ENCODE results near the gene XKR7. TPM values are rescaled to one million over a fixed set of nuclear protein-coding genes. Genes with fewer than 3 reads are reported as not detected.

XKR7 gene
- total RNA-seq, 4 donors from 2014 or later, result 0.10 TPM; not detected in 3

DNA sequence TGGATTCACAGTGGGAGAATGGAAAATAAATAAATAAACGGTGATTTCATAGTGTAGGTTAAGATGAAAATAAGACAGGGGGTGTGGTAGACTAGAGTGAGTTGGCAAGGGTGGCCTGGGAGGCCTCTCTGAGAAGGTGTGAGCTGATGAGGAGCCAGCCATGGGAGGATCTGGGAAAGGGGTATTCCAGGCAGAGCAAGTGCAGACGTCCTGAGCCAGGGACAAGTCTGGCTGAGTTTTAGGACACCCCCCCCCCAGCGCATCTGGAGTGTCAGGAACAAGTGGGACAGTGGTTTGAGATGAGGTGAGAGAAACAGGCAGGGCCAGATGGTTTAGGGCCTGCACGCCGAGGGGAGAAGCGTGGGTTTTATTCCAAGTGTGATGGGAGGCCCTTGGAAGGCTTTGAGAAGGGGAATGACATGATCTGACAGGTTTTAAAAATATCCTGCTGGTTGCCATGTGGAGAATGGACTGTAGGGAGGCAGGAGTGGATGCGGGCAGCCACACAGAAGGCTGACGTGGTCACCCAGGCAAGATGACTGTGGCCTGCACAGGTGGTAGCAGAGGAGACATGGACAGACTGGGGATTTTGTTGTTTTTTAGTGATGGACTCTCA is 21.2 kb downstream of the XKR7 start:
- H3K27me3 ChIP-seq, result no peaks in the 10 kb centered on the region
- no peaks in the 10 kb centered on the region for H3K9me3 ChIP-seq
- WGBS, 2 donors, result 74 to 78% methylated on average over 8 of the region's 8 CpGs
- no peaks in the 10 kb centered on the region for H3K4me1 ChIP-seq
- no peak for DNase-seq
- intact Hi-C loops (cut with DNase I), result no loop called here
- no peak overlapping the region for H3K27ac ChIP-seq
- no peak overlapping the region for H3K4me3 ChIP-seq (replicated peaks in 1 of 3)
- H3K36me3 ChIP-seq, result no peaks in the 10 kb centered on the region
- TF ChIP-seq POLR2A (IDR thresholded peaks at IDR 0.05), result no peak
- TF ChIP-seq CTCF (IDR thresholded peaks at IDR 0.05), result no peak

DNA sequence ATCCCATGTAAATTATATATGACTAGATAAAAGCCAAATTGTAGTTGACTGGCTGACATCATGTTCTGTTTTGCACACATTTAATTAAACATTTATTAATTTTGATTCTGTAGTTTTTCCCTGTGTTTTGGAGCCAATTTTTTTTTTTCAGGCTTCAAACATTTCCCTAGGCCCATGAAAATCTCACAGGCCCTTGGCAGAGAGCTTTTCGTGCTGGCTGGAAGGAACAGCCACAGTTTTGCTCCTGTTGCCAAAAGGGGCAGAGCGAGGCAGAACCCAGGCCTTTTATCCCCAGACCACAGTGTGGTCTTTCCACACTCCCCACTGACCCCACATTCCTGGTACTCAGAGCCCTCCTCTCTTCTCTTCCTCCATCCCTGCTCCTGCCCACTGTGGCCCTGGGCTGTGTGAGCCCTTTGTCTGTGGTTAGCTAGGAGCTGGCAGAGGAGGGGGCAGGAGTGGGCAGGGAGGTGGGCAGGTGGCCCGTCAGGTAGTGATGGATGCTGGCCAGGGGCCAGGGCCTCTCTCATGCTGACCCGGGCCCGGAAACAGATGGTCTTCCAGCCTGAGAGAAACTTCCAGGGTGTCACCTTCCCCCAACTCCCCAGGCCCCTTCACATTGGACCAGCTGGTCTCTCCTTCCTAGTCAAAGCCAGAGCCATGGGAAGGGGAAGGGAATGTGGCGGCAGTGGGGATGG is 22.8 kb downstream of the XKR7 start:
- no peaks in the 10 kb centered on the region for H3K4me1 ChIP-seq
- TF ChIP-seq POLR2A (IDR thresholded peaks at IDR 0.05) (no peak), CTCF (IDR thresholded peaks at IDR 0.05) (no peak)
- no peak overlapping the region for H3K4me3 ChIP-seq (replicated peaks in 1 of 3)
- H3K9me3 ChIP-seq, result no peaks in the 10 kb centered on the region
- WGBS, 2 donors, result 60 to 69% methylated on average over 6 of the region's 6 CpGs
- H3K27ac ChIP-seq, result no peak overlapping the region
- peaks cover 4% of the 10 kb centered on the region for H3K27me3 ChIP-seq
- no peak for DNase-seq
- intact Hi-C loops (cut with DNase I), result no loop called here
- no peaks in the 10 kb centered on the region for H3K36me3 ChIP-seq

DNA sequence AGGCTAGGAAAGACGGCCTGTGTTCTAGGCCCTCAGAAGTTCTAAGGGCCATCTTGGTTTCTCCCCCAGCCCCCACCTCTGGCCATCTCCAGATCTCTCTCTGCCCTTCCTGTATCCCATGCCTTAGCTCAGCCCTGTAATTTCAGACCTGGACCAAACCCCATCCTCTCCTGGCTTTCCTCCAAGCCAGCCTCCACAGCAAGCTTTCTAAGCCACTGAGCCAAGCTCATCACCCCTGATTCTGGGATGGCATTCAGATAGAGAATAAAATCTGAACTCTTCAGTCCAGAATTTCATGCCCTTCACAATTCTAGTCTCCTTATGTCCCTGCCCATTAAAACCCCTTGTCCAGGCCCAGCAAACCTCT is 23.4 kb downstream of the XKR7 start:
- H3K27me3 ChIP-seq, result peaks cover 4% of the 10 kb centered on the region
- 67 to 70% methylated on average over 1 of the region's 1 CpG for WGBS, 2 donors
- no peak for DNase-seq
- TF ChIP-seq POLR2A (IDR thresholded peaks at IDR 0.05) (no peak), CTCF (IDR thresholded peaks at IDR 0.05) (no peak)
- no peaks in the 10 kb centered on the region for H3K9me3 ChIP-seq
- H3K4me1 ChIP-seq, result no peaks in the 10 kb centered on the region
- H3K36me3 ChIP-seq, result no peaks in the 10 kb centered on the region
- no peak overlapping the region for H3K4me3 ChIP-seq (replicated peaks in 1 of 3)
- no peak overlapping the region for H3K27ac ChIP-seq
- intact Hi-C loops (cut with DNase I), result no loop called here

GRCh38 chr20:31992086-31992485 is 24.1 kb downstream of the XKR7 start:
- Histone ChIP-seq H3K27me3 (peaks cover 4% of the 10 kb centered on the region), H3K27ac (no peak overlapping the region), H3K4me3 (replicated peaks in 1 of 3) (no peak overlapping the region), H3K36me3 (no peaks in the 10 kb centered on the region), H3K4me1 (no peaks in the 10 kb centered on the region), H3K9me3 (no peaks in the 10 kb centered on the region)
- TF ChIP-seq POLR2A (IDR thresholded peaks at IDR 0.05) (no peak), CTCF (IDR thresholded peaks at IDR 0.05) (no peak)
- intact Hi-C loops (cut with DNase I), result no loop called here
- 85 to 93% methylated on average over 2 of the region's 2 CpGs for WGBS, 2 donors
- DNase-seq, result no peak

DNA sequence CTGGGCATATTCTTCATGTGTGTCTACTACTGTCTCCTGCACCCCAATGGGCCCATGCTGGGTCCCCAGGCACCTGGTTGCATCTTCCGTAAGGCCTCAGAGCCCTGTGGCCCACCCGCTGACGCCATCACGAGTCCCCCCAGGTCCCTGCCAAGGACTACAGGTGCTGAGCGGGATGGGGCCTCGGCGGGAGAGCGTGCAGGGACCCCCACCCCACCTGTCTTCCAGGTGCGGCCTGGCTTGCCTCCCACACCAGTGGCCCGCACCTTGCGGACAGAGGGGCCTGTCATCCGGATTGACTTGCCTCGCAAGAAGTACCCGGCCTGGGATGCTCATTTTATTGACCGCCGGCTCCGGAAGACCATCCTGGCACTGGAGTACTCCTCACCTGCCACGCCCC is 29.0 kb downstream of the XKR7 start:
- TF ChIP-seq CTCF (IDR thresholded peaks at IDR 0.05) (no peak), POLR2A (IDR thresholded peaks at IDR 0.05) (no peak)
- H3K27me3 ChIP-seq, result peaks cover 4% of the 10 kb centered on the region
- 90 to 92% methylated on average over 7 to 17 of the region's 18 CpGs for WGBS, 2 donors
- no peaks in the 10 kb centered on the region for H3K4me1 ChIP-seq
- intact Hi-C loops (cut with DNase I), result no loop called here
- no peaks in the 10 kb centered on the region for H3K9me3 ChIP-seq
- no peak overlapping the region for H3K4me3 ChIP-seq (replicated peaks in 1 of 3)
- no peak overlapping the region for H3K27ac ChIP-seq
- no peaks in the 10 kb centered on the region for H3K36me3 ChIP-seq
- no peak for DNase-seq
